H1 (cell line): ENCODE results near the gene CDC42EP2. TPM values are rescaled to one million over a fixed set of nuclear protein-coding genes. Genes with fewer than 3 reads are reported as not detected.

Experiments
- CTCF ChIA-PET: fragments of 300-600 bp; sonication (Branson Sonifier 250); formaldehyde crosslinking; loops from one replicate; lab custom pipeline; 2021; ENCODE audit not compliant: partially characterized antibody; lab: Charles Lee
- POLR2A ChIA-PET: fragments of 300-600 bp; sonication (Branson Sonifier 250); formaldehyde crosslinking; loops from one replicate; lab custom pipeline; 2021; ENCODE audit warnings: inconsistent platforms; ENCODE audit not compliant: partially characterized antibody; lab: Charles Lee
- DNase-seq, 2 experiments: peaks; one replicate each; pipeline versions ENCODE4 v3.0.0 to v3.0.0-alpha.2; 2010 to 2022; ENCODE audit warnings: low spot score in 2 of 2, low read depth in 1 of 2, mixed read lengths in 1 of 2
- FAIRE-seq: peaks from 2 replicates; lab custom pipeline; 2011; peaks lifted over from hg19 to GRCh38; lab: Jason Lieb, UNC
- H2AFZ ChIP-seq: 2 replicates; pipeline ENCODE4 v1.8.1; 2012; ENCODE audit warnings: low read length, inconsistent platforms
- H2AK5ac ChIP-seq: 2 replicates; pipeline ENCODE4 v1.6.1; 2013; ENCODE audit warnings: low read depth, low read length
- H2BK120ac ChIP-seq: replicated peaks from 2 replicates; pipeline ENCODE3; 2013; ENCODE audit warnings: low read depth, low read length, inconsistent platforms
- H2BK12ac ChIP-seq: 2 replicates; pipeline ENCODE4 v1.6.1; 2013; ENCODE audit warnings: low read depth, low read length
- H2BK15ac ChIP-seq: 2 replicates; pipeline ENCODE4 v1.6.1; 2013; ENCODE audit warnings: low read length
- H2BK20ac ChIP-seq: 2 replicates; pipeline ENCODE4 v1.6.1; 2013; ENCODE audit warnings: low read length
- H2BK5ac ChIP-seq: 2 replicates; pipeline ENCODE4 v1.6.1; 2013; ENCODE audit warnings: low read depth, low read length
- H3K14ac ChIP-seq: 2 replicates; pipeline ENCODE4 v1.6.1; 2013; ENCODE audit warnings: inconsistent platforms; ENCODE audit not compliant: insufficient read length
- H3K18ac ChIP-seq: 2 replicates; pipeline ENCODE4 v1.6.1; 2013; ENCODE audit warnings: low read length; ENCODE audit errors: extremely low read depth
- H3K23ac ChIP-seq: 2 replicates; pipeline ENCODE4 v1.6.1; 2013; ENCODE audit warnings: inconsistent platforms; ENCODE audit not compliant: insufficient read length
- H3K23me2 ChIP-seq: 2 replicates; pipeline ENCODE4 v1.6.1; 2013; ENCODE audit warnings: low read depth, low read length
- H3K27ac ChIP-seq: 2 replicates; pipeline ENCODE4 v1.6.1; 2011; ENCODE audit warnings: low read depth, low read length, inconsistent platforms
- H3K27me3 ChIP-seq, 4 experiments: replicated peaks in 1 of 4; 1 replicate in 1 of 4; 2 replicates in 3 of 4; pipeline versions ENCODE4 v1.6.1 to v1.8.1; 2011 to 2013; ENCODE audit warnings: low read length in 3 of 4, mild to moderate bottlenecking in 3 of 4, inconsistent platforms in 2 of 4, mixed read lengths in 2 of 4, moderate library complexity in 1 of 4; ENCODE audit not compliant: control insufficient read depth in 3 of 4, insufficient read depth in 3 of 4; ENCODE audit errors: extremely low read depth in 1 of 4
- H3K36me3 ChIP-seq, 4 experiments: 2 replicates each; pipeline versions ENCODE4 v1.6.1 to v1.8.1; 2011 to 2013; ENCODE audit warnings: mild to moderate bottlenecking in 4 of 4, low read length in 3 of 4, moderate library complexity in 2 of 4, control low read depth in 1 of 4, inconsistent platforms in 1 of 4; ENCODE audit not compliant: insufficient read depth in 4 of 4, control insufficient read depth in 2 of 4
- H3K4ac ChIP-seq: replicated peaks from 2 replicates; pipeline ENCODE3; 2013; ENCODE audit warnings: low read length, low read depth, mixed read lengths, inconsistent platforms; ENCODE audit not compliant: insufficient read length
- H3K4me1 ChIP-seq, 4 experiments: replicated peaks in 1 of 4; 1 replicate in 1 of 4; 2 replicates in 3 of 4; pipeline versions ENCODE4 v1.6.1 to v1.8.1; 2011 to 2013; ENCODE audit warnings: low read length in 3 of 4, inconsistent platforms in 2 of 4, mixed read lengths in 1 of 4; ENCODE audit not compliant: insufficient read depth in 4 of 4, control insufficient read depth in 3 of 4
- H3K4me2 ChIP-seq, 2 experiments: 2 replicates each; pipeline versions ENCODE4 v1.6.1 to v1.8.1; 2011 to 2013; ENCODE audit warnings: low read depth in 2 of 2, low read length in 2 of 2, control low read depth in 1 of 2, inconsistent platforms in 1 of 2, mild to moderate bottlenecking in 1 of 2; ENCODE audit not compliant: insufficient read depth in 1 of 2
- H3K4me3 ChIP-seq, 4 experiments: fragments of 200-600, 300-600 bp in 1 of 4; sonication (generic), shearing (Covaris generic), sonication (Bioruptor Twin) in 1 of 4; 2 replicates each; pipeline versions ENCODE4 v1.5.1 to v1.8.1; 2011 to 2016; ENCODE audit warnings: low read length in 4 of 4, low read depth in 3 of 4, control low read depth in 2 of 4, inconsistent platforms in 2 of 4, mild to moderate bottlenecking in 2 of 4, mixed read lengths in 1 of 4, moderate library complexity in 1 of 4; ENCODE audit not compliant: insufficient read depth in 2 of 4; ENCODE audit errors: extremely low read depth in 1 of 4
- H3K56ac ChIP-seq: replicated peaks from 2 replicates; pipeline ENCODE3; 2013; ENCODE audit warnings: low read depth, mild to moderate bottlenecking, mixed read lengths, low read length, inconsistent platforms; ENCODE audit not compliant: insufficient read length
- H3K79me1 ChIP-seq: 2 replicates; pipeline ENCODE4 v1.6.1; 2013; ENCODE audit warnings: low read depth, low read length, control low read depth
- H3K79me2 ChIP-seq, 2 experiments: 2 replicates each; pipeline versions ENCODE4 v1.6.1 to v1.8.1; 2012 to 2013; ENCODE audit warnings: low read length in 2 of 2, mild to moderate bottlenecking in 2 of 2, inconsistent platforms in 1 of 2; ENCODE audit not compliant: insufficient read depth in 2 of 2, control insufficient read depth in 1 of 2
- H3K9ac ChIP-seq, 4 experiments: replicated peaks in 1 of 4; 1 replicate in 1 of 4; 2 replicates in 3 of 4; pipeline versions ENCODE4 v1.6.1 to v1.8.1; 2011 to 2013; ENCODE audit warnings: low read depth in 3 of 4, low read length in 3 of 4, control low read depth in 2 of 4, mild to moderate bottlenecking in 2 of 4, moderate library complexity in 2 of 4, inconsistent platforms in 1 of 4; ENCODE audit errors: extremely low read depth in 1 of 4
- H3K9me3 ChIP-seq, 2 experiments: 2 replicates each; pipeline versions ENCODE4 v1.6.1 to v1.8.1; 2012 to 2013; ENCODE audit warnings: mild to moderate bottlenecking in 2 of 2, moderate library complexity in 2 of 2, control low read depth in 1 of 2, inconsistent platforms in 1 of 2, low read depth in 1 of 2, low read length in 1 of 2, mixed read lengths in 1 of 2; ENCODE audit not compliant: insufficient read depth in 2 of 2
- H4K20me1 ChIP-seq, 2 experiments: replicated peaks in 1 of 2; 2 replicates each; pipeline versions ENCODE3 to v1.8.1; 2011 to 2013; ENCODE audit warnings: inconsistent platforms in 2 of 2, low read length in 2 of 2, mild to moderate bottlenecking in 1 of 2; ENCODE audit not compliant: insufficient read depth in 2 of 2, control insufficient read depth in 1 of 2
- H4K5ac ChIP-seq: 2 replicates; pipeline ENCODE4 v1.6.1; 2013; ENCODE audit warnings: low read length, low read depth, mixed read lengths, inconsistent platforms; ENCODE audit not compliant: insufficient read length
- H4K8ac ChIP-seq: 2 replicates; pipeline ENCODE4 v1.8.0; 2013; ENCODE audit warnings: mild to moderate bottlenecking, moderate library complexity, low read length, inconsistent platforms; ENCODE audit not compliant: insufficient read depth; ENCODE audit errors: extremely low read depth
- H4K91ac ChIP-seq: replicated peaks from 2 replicates; pipeline ENCODE3; 2013; ENCODE audit warnings: low read length, mixed read lengths, inconsistent platforms; ENCODE audit not compliant: insufficient read length
- CHD1 ChIP-seq: IDR thresholded peaks from 2 replicates; pipeline ENCODE4 v1.6.1; 2012; ENCODE audit warnings: low read depth, low read length, improper control_type of control experiment
- CTBP2 ChIP-seq: IDR thresholded peaks from 2 replicates; pipeline ENCODE4 v1.7.0; 2011; ENCODE audit warnings: borderline replicate concordance, mild to moderate bottlenecking, moderate library complexity, mixed read lengths, low read length; ENCODE audit not compliant: insufficient read depth, insufficient read length
- HDAC2 ChIP-seq, 2 experiments: fragments of 300-600 bp in 1 of 2; sonication (generic) in 1 of 2; IDR thresholded peaks; 2 replicates each; pipeline ENCODE4 v1.6.1; 2011 to 2012; ENCODE audit warnings: low read depth in 2 of 2, low read length in 2 of 2, mild to moderate bottlenecking in 2 of 2, moderate library complexity in 2 of 2, borderline replicate concordance in 1 of 2, inconsistent platforms in 1 of 2
- JUN ChIP-seq: IDR thresholded peaks from 2 replicates; pipeline ENCODE4 v1.6.1; 2011; ENCODE audit warnings: low read depth, mild to moderate bottlenecking, improper control_type of control experiment, low read length
- PHF8 ChIP-seq: fragments of 200-600 bp; sonication (generic); conservative IDR thresholded peaks from 2 replicates; pipeline ENCODE4 v1.7.1; 2012; ENCODE audit warnings: low read depth, mild to moderate bottlenecking, inconsistent platforms, low read length, moderate library complexity
- POLR2AphosphoS5 ChIP-seq: IDR thresholded peaks from 2 replicates; pipeline ENCODE4 v1.6.1; 2011; ENCODE audit warnings: low read depth, low read length
- RFX5 ChIP-seq: IDR thresholded peaks from 2 replicates; pipeline ENCODE4 v1.6.1; 2011; ENCODE audit warnings: low read depth, low read length, improper control_type of control experiment, borderline replicate concordance
- SIX5 ChIP-seq: IDR thresholded peaks from 2 replicates; pipeline ENCODE4 v1.6.1; 2011; ENCODE audit warnings: mild to moderate bottlenecking, low read depth, low read length
- SP4 ChIP-seq: IDR thresholded peaks from 2 replicates; pipeline ENCODE4 v1.6.1; 2012; ENCODE audit warnings: low read length, inconsistent platforms
- SUZ12 ChIP-seq: fragments of 200-600 bp; sonication (generic); IDR thresholded peaks from 2 replicates; pipeline ENCODE4 v1.6.1; 2012; ENCODE audit warnings: mild to moderate bottlenecking, inconsistent platforms, low read length, moderate library complexity, mixed read lengths
- TAF1 ChIP-seq: IDR thresholded peaks from 2 replicates; pipeline ENCODE4 v1.6.1; 2011; ENCODE audit warnings: mild to moderate bottlenecking, low read depth, low read length
- TCF12 ChIP-seq: IDR thresholded peaks from 2 replicates; pipeline ENCODE4 v1.6.1; 2011; ENCODE audit warnings: low read depth, mild to moderate bottlenecking, low read length
- WGBS, 2 experiments: shearing (Covaris generic) in 1 of 2; methylation state at CpG; one replicate each; pipeline versions ENCODE4 v1.1.6 to v1.1.7; 2013 to 2015; ENCODE audit warnings: low lambda C conversion rate in 2 of 2, mixed read lengths in 2 of 2, inconsistent platforms in 1 of 2, low coverage in 1 of 2, missing lambda C conversion rate in 1 of 2; ENCODE audit not compliant: insufficient replicate concordance in 2 of 2, insufficient coverage in 1 of 2, insufficient read length in 1 of 2; ENCODE audit errors: extremely low coverage in 1 of 2, missing lambda C conversion rate in 1 of 2; 5-methylcytosine and 5-hydroxymethylcytosine counted together
- polyA plus RNA-seq, 7 experiments: library from polyadenylated mRNA; depleted of rRNA in 3 of 7; stranded (reverse) in 5 of 7; unstranded in 2 of 7; fragments of >200 nt in 5 of 7; fragments of 200-250 nt in 2 of 7; gene quantifications; 1 replicate in 5 of 7; 2 replicates in 1 of 7; 4 replicates in 1 of 7; pipeline versions ENCODE4 v1.2.1 to v1.2.3, GENCODE V29; 2011 to 2013; ENCODE audit warnings: missing spikeins in 2 of 7, mixed read lengths in 2 of 7
- total RNA-seq: library from RNA; stranded (reverse); fragmentation: NEBNext Ultra II Directional; extraction: Animal tissue kit (Norgen Biotek cat#: 25700); gene quantifications from 2 replicates; pipeline ENCODE4 v1.2.1, GENCODE V29; 2021
- TF ChIP-seq, protein P1 (sequence below): IDR thresholded peaks from 2 replicates; pipeline ENCODE4 v1.6.1; 2012; ENCODE audit warnings: inconsistent platforms

The CDC42EP2 gene
- total and polyA plus RNA-seq, 2 of the 8 experiments (the other 6 are each of a cell fraction or from before 2014, with no cell fraction given), result 11.8 to 13.3 TPM

DNA sequence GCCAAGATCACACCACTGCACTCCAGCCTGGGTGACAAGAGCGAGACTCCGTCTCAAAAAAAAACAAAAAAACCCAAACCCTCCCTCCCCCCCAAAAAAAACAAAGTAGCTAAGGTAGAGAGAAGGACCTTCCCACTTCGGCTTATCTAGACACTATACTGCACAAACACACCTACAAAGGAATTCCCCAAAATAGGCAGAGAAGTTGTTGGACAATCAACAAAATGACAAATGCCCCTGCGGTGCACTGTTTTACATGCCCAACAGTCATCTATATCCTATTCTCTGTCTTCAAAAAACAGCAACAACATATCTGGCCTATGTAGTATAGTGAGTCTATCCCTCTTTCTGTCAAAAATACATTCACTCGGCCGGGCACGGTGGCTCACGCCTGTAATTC lies 12.4 kb downstream of the CDC42EP2 start:
- FAIRE-seq, result no peak
- H2AK5ac ChIP-seq, result no peak overlapping the region
- TF ChIP-seq, protein P1, sequence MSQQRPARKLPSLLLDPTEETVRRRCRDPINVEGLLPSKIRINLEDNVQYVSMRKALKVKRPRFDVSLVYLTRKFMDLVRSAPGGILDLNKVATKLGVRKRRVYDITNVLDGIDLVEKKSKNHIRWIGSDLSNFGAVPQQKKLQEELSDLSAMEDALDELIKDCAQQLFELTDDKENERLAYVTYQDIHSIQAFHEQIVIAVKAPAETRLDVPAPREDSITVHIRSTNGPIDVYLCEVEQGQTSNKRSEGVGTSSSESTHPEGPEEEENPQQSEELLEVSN, result no peak
- TF ChIP-seq CTBP2, result no peak
- no peak for TF ChIP-seq SP4
- TF ChIP-seq HDAC2 (IDR thresholded peaks at IDR 0.05; ENCODE audit: borderline replicate concordance in 1 of 2, low read depth in 2 of 2, low read length in 2 of 2), result no peak
- TF ChIP-seq SUZ12, result no peak
- no peak for TF ChIP-seq PHF8
- no peak for TF ChIP-seq TAF1
- TF ChIP-seq JUN, result no peak
- no peak for TF ChIP-seq CHD1
- no peak for TF ChIP-seq SIX5
- no peak for TF ChIP-seq RFX5
- no peak for TF ChIP-seq TCF12
- no peak for TF ChIP-seq POLR2AphosphoS5
- no peak overlapping the region for H4K5ac ChIP-seq
- H3K9ac ChIP-seq, result no peak overlapping the region
- H2BK12ac ChIP-seq, result no peak overlapping the region
- no peak overlapping the region for H3K27ac ChIP-seq
- H3K79me1 ChIP-seq, result peaks cover 4% of the 10 kb centered on the region
- no peaks in the 10 kb centered on the region for H3K23me2 ChIP-seq
- no peak for DNase-seq
- no peak overlapping the region for H4K91ac ChIP-seq
- no peak overlapping the region for H3K18ac ChIP-seq
- no peaks in the 10 kb centered on the region for H3K9me3 ChIP-seq
- no peak overlapping the region for H3K4ac ChIP-seq
- no peak overlapping the region for H4K8ac ChIP-seq
- H3K4me3 ChIP-seq, result no peak overlapping the region
- H3K4me2 ChIP-seq, result no peak overlapping the region
- no peak overlapping the region for H2BK15ac ChIP-seq
- H2BK5ac ChIP-seq, result no peak overlapping the region
- no peaks in the 10 kb centered on the region for H3K79me2 ChIP-seq
- ChIA-PET CTCF (interaction anchor here (0.6 to 52.8 kb wide), 7 partner anchors 10 to 183 kb away, joined by 3 to 1179 read pairs (median 3); no protein-coding TSS in a partner anchor), POLR2A (interaction anchor here (0.7 to 20.9 kb wide), 6 partner anchors 14 to 223 kb away, joined by 3 to 208 read pairs (median 4); partner anchors contain the start of genes CDC42EP2 and MALAT1)
- H2AFZ ChIP-seq, result no peak overlapping the region
- no peak overlapping the region for H3K23ac ChIP-seq
- no peaks in the 10 kb centered on the region; a peak in 1 of 7 replicates for H3K4me1 ChIP-seq
- no peak overlapping the region for H3K14ac ChIP-seq
- peaks cover 0 to 4% (median 1%) of the 10 kb centered on the region in 4 experiments; a peak in 5 of 8 replicates for H3K36me3 ChIP-seq
- H3K56ac ChIP-seq, result no peak overlapping the region
- no peak overlapping the region for H2BK20ac ChIP-seq
- no peaks in the 10 kb centered on the region; a peak in 1 of 7 replicates for H3K27me3 ChIP-seq
- WGBS, 2 experiments, result 88% methylated on average over 6 of the region's 8 CpGs; no CpG with 5 or more reads in 1 of the 2 experiments
- H4K20me1 ChIP-seq, result peaks cover 3 to 4% of the 10 kb centered on the region in 2 experiments
- H2BK120ac ChIP-seq, result no peak overlapping the region
